ENCODE data around the gene FKTN.

DNA sequence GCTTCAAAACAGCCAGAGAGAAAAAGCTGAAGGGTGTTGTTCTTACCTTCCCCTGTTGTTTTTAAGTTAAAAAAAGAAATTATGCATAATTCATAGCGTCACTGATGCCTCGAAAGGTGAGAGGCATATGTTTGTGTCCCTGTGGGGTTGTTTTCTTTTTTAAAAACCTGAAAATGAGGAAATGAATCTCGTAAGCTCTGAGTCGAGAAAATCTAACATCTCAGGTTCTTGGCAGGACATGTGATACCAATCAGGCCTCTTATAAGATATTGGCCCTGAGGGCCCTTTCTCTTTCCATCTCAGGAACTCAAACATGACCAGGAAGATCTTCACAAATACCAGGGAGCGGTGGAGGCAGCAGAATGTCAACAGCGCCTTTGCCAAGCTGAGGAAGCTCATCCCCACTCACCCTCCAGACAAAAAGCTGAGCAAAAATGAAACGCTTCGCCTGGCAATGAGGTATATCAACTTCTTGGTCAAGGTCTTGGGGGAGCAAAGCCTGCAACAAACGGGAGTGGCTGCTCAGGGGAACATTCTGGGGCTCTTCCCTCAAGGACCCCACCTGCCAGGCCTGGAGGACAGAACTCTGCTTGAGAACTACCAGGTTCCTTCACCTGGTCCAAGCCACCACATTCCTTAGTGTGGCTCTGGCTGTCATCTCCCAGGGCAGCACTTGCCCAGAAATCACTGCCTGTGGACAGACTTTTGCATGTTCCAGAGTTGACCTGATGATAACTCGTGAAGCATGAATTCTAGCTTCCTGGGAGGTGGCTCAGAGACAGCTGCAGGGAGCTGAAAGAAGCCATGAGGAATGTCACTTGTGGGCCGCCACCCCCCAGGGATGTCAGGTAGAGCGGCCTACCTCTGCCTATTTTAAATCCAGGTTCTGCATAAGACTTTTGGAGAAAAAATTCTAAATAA, 104.5 kb downstream of the FKTN start, which contains the start of gene TAL2:
- TF ChIP-seq, protein P1, sequence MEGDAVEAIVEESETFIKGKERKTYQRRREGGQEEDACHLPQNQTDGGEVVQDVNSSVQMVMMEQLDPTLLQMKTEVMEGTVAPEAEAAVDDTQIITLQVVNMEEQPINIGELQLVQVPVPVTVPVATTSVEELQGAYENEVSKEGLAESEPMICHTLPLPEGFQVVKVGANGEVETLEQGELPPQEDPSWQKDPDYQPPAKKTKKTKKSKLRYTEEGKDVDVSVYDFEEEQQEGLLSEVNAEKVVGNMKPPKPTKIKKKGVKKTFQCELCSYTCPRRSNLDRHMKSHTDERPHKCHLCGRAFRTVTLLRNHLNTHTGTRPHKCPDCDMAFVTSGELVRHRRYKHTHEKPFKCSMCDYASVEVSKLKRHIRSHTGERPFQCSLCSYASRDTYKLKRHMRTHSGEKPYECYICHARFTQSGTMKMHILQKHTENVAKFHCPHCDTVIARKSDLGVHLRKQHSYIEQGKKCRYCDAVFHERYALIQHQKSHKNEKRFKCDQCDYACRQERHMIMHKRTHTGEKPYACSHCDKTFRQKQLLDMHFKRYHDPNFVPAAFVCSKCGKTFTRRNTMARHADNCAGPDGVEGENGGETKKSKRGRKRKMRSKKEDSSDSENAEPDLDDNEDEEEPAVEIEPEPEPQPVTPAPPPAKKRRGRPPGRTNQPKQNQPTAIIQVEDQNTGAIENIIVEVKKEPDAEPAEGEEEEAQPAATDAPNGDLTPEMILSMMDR (IDR thresholded peaks at IDR 0.05) = no peak
- TF ChIP-seq POLR2A (IDR thresholded peaks at IDR 0.05) (no peak), EP300 (IDR thresholded peaks at IDR 0.05) (no peak)
